ENCODE data around the gene CHGA.

- no peak for TF ChIP-seq CTCF (IDR thresholded peaks at IDR 0.05)
- TF ChIP-seq POLR2A (IDR thresholded peaks at IDR 0.05): no peak
- no peak for TF ChIP-seq EP300 (IDR thresholded peaks at IDR 0.05)
Observed at GRCh38 chr14:92922155-92922735, 705 bp upstream of the CHGA start.
